ENCODE results near the gene ACOT7. TPM values are rescaled to one million over a fixed set of nuclear protein-coding genes. Genes with fewer than 3 reads are reported as not detected.

Gene ACOT7
- total and polyA plus RNA-seq, 2 experiments from 2014 or later = 167 to 169 TPM

- Mint-ChIP-seq H3K9me3 (no peaks in the 10 kb centered on the region), H3K27ac (peak overlapping the region; percentile 17; the same call in 1 of the 2 replicates), H3K4me3 (no peak overlapping the region), H3K4me1 (peaks cover 16% of the 10 kb centered on the region), H3K36me3 (ENCODE audit: low read depth) (peaks cover 2% of the 10 kb centered on the region; the same call in 2 of the 3 replicates), H3K27me3 (ENCODE audit: insufficient read depth, low read depth, poor library complexity) (peaks cover 10% of the 10 kb centered on the region)
- peaks cover 24% of the 10 kb centered on the region for H4K20me1 ChIP-seq (replicated peaks; ENCODE audit: insufficient read depth)
- peaks cover 24% of the 10 kb centered on the region for H3K79me2 ChIP-seq (replicated peaks; ENCODE audit: insufficient read depth)
- 0 out of 2 replicates have a peak overlapping the region, but pooled peaks have one; percentile 14 for H3K27ac ChIP-seq (ENCODE audit: low read depth)
- H3K4me1 ChIP-seq (ENCODE audit: insufficient read depth) = no peaks in the 10 kb centered on the region; the same call in 1 of the 2 replicates
- no peak overlapping the region for H2AFZ ChIP-seq
- H3K36me3 ChIP-seq (ENCODE audit: insufficient read depth) = no peaks in the 10 kb centered on the region
- no peaks in the 10 kb centered on the region for H3K27me3 ChIP-seq (ENCODE audit: insufficient read depth)
- TF ChIP-seq ZNF462 (CRISPR knock-in tag; IDR thresholded peaks at IDR 0.05) (no peak), ZNF331 (CRISPR knock-in tag; IDR thresholded peaks at IDR 0.05; ENCODE audit: low read depth) (no peak), EZH2 (IDR thresholded peaks at IDR 0.05; ENCODE audit: low read depth, unreplicated experiment) (no peak), ZNF114 (CRISPR knock-in tag; IDR thresholded peaks at IDR 0.05) (no peak), EZH2phosphoT487 (IDR thresholded peaks at IDR 0.05; ENCODE audit: unreplicated experiment) (no peak), ETS1 (IDR thresholded peaks at IDR 0.05) (no peak), STAT1 (IDR thresholded peaks at IDR 0.05; ENCODE audit: unreplicated experiment) (no peak), JUNB (IDR thresholded peaks at IDR 0.05; ENCODE audit: unreplicated experiment) (no peak), CREB1 (CRISPR knock-in tag; IDR thresholded peaks at IDR 0.05; ENCODE audit: low read depth) (no peak), NANOG (IDR thresholded peaks at IDR 0.05; ENCODE audit: borderline replicate concordance) (no peak), REST (IDR thresholded peaks at IDR 0.05; ENCODE audit: unreplicated experiment) (no peak), CTCF (conservative IDR thresholded peaks at IDR 0.05; ENCODE audit: low read depth in 2 of 2) (no peak), POLR2AphosphoS5 (IDR thresholded peaks at IDR 0.05; ENCODE audit: low read depth) (no peak)
- no peak overlapping the region for H3K4me2 ChIP-seq
- H3F3A ChIP-seq (replicated peaks; ENCODE audit: low read depth) = peaks cover 9% of the 10 kb centered on the region; the same call in 1 of the 2 replicates
- ATAC-seq = no peak; the same call in 2 of the 3 replicates
- H3K9me2 ChIP-seq (ENCODE audit: insufficient read depth) = no peaks in the 10 kb centered on the region
- H3K4me3 ChIP-seq = no peak overlapping the region
- DNase-seq (ENCODE audit: low spot score) = no peak
Measured at GRCh38 chr1:6348511-6349191, 44.9 kb downstream of the ACOT7 start.

All from GM23338 (cell line).